Esophagus squamous epithelium (tissue), 4 donors: ENCODE measurements around the gene HBD.

Experiments used
- POLR2A ChIP-seq, 4 donors: fragments of 450-650 bp; IDR thresholded peaks; one replicate each; pipeline ENCODE4 v1.6.1; 2017; ENCODE audit warnings: antibody characterized with exemption in 4 of 4, mild to moderate bottlenecking in 4 of 4, moderate library complexity in 3 of 4
- TF ChIP-seq, protein P1 (sequence below), 6 experiments: fragments of 450-650 bp in 4 of 6; fragments of 200-600 bp in 2 of 6; sonication (generic) in 2 of 6; IDR thresholded peaks; one replicate each; pipeline ENCODE4 v1.5.1; 2016 to 2019; ENCODE audit warnings: antibody characterized with exemption in 6 of 6, mild to moderate bottlenecking in 4 of 6, moderate library complexity in 4 of 6

DNA sequence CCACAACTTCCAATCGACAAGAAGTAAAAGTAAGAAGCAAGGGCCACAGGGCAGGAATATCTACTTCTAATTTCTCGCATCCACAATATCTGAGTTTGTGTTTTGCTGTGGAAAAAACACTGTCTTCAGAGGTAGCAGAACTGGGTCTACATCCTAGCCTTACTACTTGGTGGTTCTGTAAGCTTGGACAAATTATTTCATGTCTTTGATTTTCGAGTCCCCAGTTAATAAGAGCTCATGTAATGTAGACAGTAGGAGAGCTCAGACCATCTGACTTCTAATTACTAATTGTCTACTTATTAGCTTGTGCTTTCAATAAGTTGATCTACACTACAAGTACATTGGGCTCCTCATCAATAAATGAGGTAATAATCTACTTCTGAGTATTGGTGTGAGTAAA lies 48.8 kb upstream of the HBD start:
- no peak for TF ChIP-seq POLR2A (IDR thresholded peaks at IDR 0.05)
- TF ChIP-seq, protein P1, sequence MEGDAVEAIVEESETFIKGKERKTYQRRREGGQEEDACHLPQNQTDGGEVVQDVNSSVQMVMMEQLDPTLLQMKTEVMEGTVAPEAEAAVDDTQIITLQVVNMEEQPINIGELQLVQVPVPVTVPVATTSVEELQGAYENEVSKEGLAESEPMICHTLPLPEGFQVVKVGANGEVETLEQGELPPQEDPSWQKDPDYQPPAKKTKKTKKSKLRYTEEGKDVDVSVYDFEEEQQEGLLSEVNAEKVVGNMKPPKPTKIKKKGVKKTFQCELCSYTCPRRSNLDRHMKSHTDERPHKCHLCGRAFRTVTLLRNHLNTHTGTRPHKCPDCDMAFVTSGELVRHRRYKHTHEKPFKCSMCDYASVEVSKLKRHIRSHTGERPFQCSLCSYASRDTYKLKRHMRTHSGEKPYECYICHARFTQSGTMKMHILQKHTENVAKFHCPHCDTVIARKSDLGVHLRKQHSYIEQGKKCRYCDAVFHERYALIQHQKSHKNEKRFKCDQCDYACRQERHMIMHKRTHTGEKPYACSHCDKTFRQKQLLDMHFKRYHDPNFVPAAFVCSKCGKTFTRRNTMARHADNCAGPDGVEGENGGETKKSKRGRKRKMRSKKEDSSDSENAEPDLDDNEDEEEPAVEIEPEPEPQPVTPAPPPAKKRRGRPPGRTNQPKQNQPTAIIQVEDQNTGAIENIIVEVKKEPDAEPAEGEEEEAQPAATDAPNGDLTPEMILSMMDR (IDR thresholded peaks at IDR 0.05): no peak
